ENCODE results near the gene CAPN10. TPM values are rescaled to one million over a fixed set of nuclear protein-coding genes. Genes with fewer than 3 reads are reported as not detected.

Gene CAPN10
- total RNA-seq, 4 donors from 2014 or later = 9.9 to 23.3 (median 13.7) TPM

- Histone ChIP-seq H3K36me3 (no peaks in the 10 kb centered on the region), H3K4me1 (no peaks in the 10 kb centered on the region), H3K27me3 (peaks cover 0 to 86% (median 0%) of the 10 kb centered on the region in 4 donors), H3K4me3 (no peak overlapping the region), H3K9me3 (no peaks in the 10 kb centered on the region), H3K27ac (no peak overlapping the region)
- intact Hi-C loops (cut with DNase I) = no loop called here
- DNase-seq = no peak
- TF ChIP-seq CTCF (IDR thresholded peaks at IDR 0.05) (no peak), POLR2A (IDR thresholded peaks at IDR 0.05) (no peak)
- 31% methylated on average over 3 of the region's 8 CpGs; no CpG with 5 or more reads in 1 of the 2 donors for WGBS, 2 donors
Observed at GRCh38 chr2:240644859-240645301, 58.3 kb downstream of the CAPN10 start.

DNA sequence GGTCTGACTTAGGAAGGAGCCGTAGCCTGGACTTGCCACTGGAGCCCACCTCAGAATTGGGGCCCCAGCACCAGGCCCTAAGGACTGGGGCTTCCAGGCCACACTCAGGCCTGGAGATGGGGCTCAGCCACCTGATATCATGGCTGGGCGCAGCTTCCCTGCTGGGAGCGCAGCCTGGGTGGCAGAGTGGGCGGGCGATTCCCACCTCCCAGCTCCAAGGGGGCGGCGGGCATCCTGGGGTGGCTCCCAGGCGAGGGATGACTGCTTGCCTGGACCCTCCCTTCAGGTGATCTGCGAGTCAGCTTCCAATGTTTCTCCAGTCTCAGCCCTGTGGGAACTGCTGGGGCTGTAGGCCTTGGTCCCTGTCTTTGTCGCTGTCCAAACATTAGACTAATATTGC, 58.8 kb downstream of the CAPN10 start:
- 40 to 77% methylated on average over 1 to 5 of the region's 10 CpGs for WGBS, 2 donors
- Histone ChIP-seq H3K27ac (no peak overlapping the region), H3K27me3 (peaks cover 0 to 90% (median 0%) of the 10 kb centered on the region in 4 donors), H3K36me3 (no peaks in the 10 kb centered on the region), H3K9me3 (no peaks in the 10 kb centered on the region), H3K4me1 (no peaks in the 10 kb centered on the region), H3K4me3 (no peak overlapping the region)
- TF ChIP-seq POLR2A (IDR thresholded peaks at IDR 0.05) = no peak
- intact Hi-C loops (cut with DNase I) = no loop called here
- DNase-seq = no peak

GRCh38 chr2:240645801-240646175, 59.3 kb downstream of the CAPN10 start:
- no peak overlapping the region for H3K27ac ChIP-seq
- peaks cover 0 to 92% (median 0%) of the 10 kb centered on the region in 4 donors for H3K27me3 ChIP-seq
- no peaks in the 10 kb centered on the region for H3K36me3 ChIP-seq
- TF ChIP-seq POLR2A (IDR thresholded peaks at IDR 0.05) (no peak), CTCF (IDR thresholded peaks at IDR 0.05) (no peak)
- no peaks in the 10 kb centered on the region for H3K9me3 ChIP-seq
- no peak overlapping the region for H3K4me3 ChIP-seq
- 76 to 77% methylated on average over 8 to 10 of the region's 10 CpGs for WGBS, 2 donors
- no peaks in the 10 kb centered on the region for H3K4me1 ChIP-seq
- DNase-seq = no peak
- intact Hi-C loops (cut with DNase I) = no loop called here

DNA sequence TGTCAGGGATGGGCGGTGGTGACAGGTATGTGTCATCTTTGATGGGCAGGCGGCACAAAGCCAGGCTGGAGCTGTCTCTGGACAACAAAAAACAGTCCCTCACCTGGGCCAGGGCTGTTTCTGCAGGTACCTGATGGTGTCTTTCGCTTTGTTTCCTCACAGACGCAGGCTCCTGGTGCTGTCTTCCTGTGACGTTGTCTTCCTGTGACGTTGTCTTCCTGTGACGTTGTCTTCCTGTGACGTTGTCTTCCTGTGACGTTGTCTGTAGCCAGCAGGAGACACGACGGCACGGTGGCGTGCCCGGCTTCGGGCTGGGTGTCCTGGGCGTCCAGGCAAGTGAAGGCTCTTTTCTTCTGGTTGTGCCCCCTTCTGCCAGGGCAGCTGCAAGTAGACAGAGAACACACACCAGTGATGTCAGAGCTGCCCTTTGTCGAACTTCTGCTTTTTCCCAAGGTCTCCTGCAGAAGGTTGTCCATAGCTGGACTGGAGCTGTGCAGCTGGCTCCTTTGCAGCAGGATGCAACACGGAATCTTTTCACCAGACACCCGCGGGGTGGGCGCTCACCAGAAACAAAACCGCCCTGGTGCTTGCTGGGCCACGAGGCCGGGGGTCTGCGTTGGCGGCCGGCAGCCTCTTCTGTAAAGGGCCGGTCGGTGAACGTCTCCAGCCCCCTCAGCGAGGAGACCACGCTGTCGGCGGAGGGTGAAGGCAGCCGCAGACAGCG, 59.8 kb downstream of the CAPN10 start:
- no peaks in the 10 kb centered on the region for H3K4me1 ChIP-seq
- no peak for DNase-seq
- no peaks in the 10 kb centered on the region for H3K9me3 ChIP-seq
- intact Hi-C loops (cut with DNase I) = no loop called here
- no peak overlapping the region for H3K27ac ChIP-seq
- TF ChIP-seq CTCF (IDR thresholded peaks at IDR 0.05) = no peak
- no peak for TF ChIP-seq POLR2A (IDR thresholded peaks at IDR 0.05)
- no peaks in the 10 kb centered on the region for H3K36me3 ChIP-seq
- no peak overlapping the region for H3K4me3 ChIP-seq
- peaks cover 0 to 94% (median 0%) of the 10 kb centered on the region in 4 donors for H3K27me3 ChIP-seq
- 66 to 83% methylated on average over 10 to 15 of the region's 36 CpGs for WGBS, 2 donors

GRCh38 chr2:240646900-240647502, 60.5 kb downstream of the CAPN10 start:
- Histone ChIP-seq H3K4me1 (no peaks in the 10 kb centered on the region), H3K9me3 (no peaks in the 10 kb centered on the region), H3K36me3 (no peaks in the 10 kb centered on the region), H3K27me3 (peaks cover 0 to 99% (median 0%) of the 10 kb centered on the region in 4 donors), H3K27ac (no peak overlapping the region), H3K4me3 (no peak overlapping the region)
- TF ChIP-seq CTCF (IDR thresholded peaks at IDR 0.05) (no peak), POLR2A (IDR thresholded peaks at IDR 0.05) (no peak)
- DNase-seq = no peak
- intact Hi-C loops (cut with DNase I) = no loop called here
- WGBS, 2 donors = 60 to 90% methylated on average over 1 to 4 of the region's 30 CpGs
